Progenitor cell of endocrine pancreas (in vitro differentiated cells): Measurements from ENCODE around the gene PGM3. TPM values are rescaled to one million over a fixed set of nuclear protein-coding genes. Genes with fewer than 3 reads are reported as not detected.

Source experiments
- DNase-seq: peaks from one replicate; pipeline ENCODE4 v3.0.0; 2021; ENCODE audit warnings: low spot score; ENCODE audit not compliant: unreplicated experiment
- H3K27ac Mint-ChIP-seq: 2 replicates; pipeline ENCODE4 v1.8.0; 2021; ENCODE audit warnings: mild to moderate bottlenecking, moderate library complexity, mixed read lengths
- H3K27me3 Mint-ChIP-seq: 2 replicates; pipeline ENCODE4 v1.8.0; 2021; ENCODE audit warnings: mixed read lengths
- H3K36me3 Mint-ChIP-seq: 2 replicates; pipeline ENCODE4 v1.8.0; 2022; ENCODE audit warnings: mixed read lengths; ENCODE audit not compliant: insufficient read depth
- H3K4me1 Mint-ChIP-seq: 2 replicates; pipeline ENCODE4 v1.8.0; 2021; ENCODE audit warnings: low read depth, mixed read lengths
- H3K4me3 Mint-ChIP-seq: 2 replicates; pipeline ENCODE4 v1.8.0; 2021; ENCODE audit warnings: low read depth, mild to moderate bottlenecking, moderate library complexity, mixed read lengths
- H3K9me3 Mint-ChIP-seq: 2 replicates; pipeline ENCODE4 v1.8.0; 2021; ENCODE audit warnings: low read depth, mixed read lengths
- long read RNA-seq: library from polyadenylated mRNA; unstranded; transcript quantifications from one replicate; pipeline ENCODE4 v2.0.0, GENCODE V29; 2020
- total RNA-seq: library from RNA; stranded (reverse); gene quantifications from 2 replicates; pipeline ENCODE4 v1.2.1, GENCODE V29; 2021
- TF ChIP-seq, protein P1 (sequence below): fragments of 200-600 bp; sonication (generic); IDR thresholded peaks from one replicate; pipeline ENCODE4 v1.5.0; 2021; ENCODE audit warnings: antibody characterized with exemption, mild to moderate bottlenecking; ENCODE audit not compliant: unreplicated experiment

Gene PGM3, protein sequence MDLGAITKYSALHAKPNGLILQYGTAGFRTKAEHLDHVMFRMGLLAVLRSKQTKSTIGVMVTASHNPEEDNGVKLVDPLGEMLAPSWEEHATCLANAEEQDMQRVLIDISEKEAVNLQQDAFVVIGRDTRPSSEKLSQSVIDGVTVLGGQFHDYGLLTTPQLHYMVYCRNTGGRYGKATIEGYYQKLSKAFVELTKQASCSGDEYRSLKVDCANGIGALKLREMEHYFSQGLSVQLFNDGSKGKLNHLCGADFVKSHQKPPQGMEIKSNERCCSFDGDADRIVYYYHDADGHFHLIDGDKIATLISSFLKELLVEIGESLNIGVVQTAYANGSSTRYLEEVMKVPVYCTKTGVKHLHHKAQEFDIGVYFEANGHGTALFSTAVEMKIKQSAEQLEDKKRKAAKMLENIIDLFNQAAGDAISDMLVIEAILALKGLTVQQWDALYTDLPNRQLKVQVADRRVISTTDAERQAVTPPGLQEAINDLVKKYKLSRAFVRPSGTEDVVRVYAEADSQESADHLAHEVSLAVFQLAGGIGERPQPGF
- total RNA-seq = 62.3 and 64.4 TPM in 2 replicates
- long read RNA-seq, full-length matches to known transcripts = 290 of 364 reads
- long read RNA-seq, partial matches to known transcripts = 30 of 364 reads
- long read RNA-seq, other reads (novel, unspliced or antisense) = 44 of 364 reads

DNA sequence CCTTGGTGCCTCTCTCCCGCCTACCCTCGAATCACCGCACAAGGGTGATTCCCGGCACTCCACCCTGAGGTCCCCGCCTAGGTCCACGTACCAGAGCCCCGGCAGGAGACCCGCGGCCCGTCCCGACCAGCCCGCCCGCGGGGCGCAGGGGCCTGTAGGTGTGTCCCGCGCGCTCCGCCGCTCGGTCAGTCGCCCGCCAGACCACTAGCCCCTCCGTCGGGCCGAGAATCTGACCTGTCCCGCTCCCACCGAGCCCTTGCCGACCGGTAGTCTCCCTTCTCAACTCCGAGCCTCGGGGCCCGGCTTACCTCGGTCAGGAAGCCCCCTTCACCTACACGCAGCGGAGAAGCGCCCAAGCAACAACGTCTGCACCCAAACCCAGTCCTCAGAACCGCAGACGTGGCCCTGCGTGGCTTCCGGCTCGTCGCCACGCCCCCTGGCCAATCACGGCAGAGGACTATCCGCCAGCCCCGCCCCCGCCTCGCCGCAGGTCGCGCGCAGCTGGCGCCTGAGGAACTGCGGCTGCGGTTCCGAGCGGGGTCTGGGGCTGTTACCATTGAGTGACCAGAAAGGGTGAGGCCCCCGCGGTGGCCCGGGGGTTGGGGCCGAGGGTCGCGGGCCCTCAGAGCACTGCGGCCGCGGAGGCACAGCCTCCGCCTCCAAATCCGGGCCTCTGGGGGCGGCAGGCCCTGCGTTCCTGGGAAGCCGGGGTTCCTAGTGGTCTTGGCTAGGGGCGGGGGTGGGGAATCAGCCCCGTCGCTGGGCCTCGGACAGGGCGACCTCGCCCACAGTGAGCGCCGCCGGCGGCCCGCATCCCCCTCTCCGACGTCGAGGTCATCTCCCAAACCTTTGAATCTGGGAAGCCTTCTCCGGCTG lies at the start of gene PGM3, which contains the start of gene RWDD2A:
TSS of gene PGM3 (minus strand) at position 395 of the 876 bp plus-strand sequence. CDS start 2,253 bp downstream, outside the sequence.
TSS of gene RWDD2A (plus strand) at position 487 of the 876 bp plus-strand sequence. CDS start 1,095 bp downstream, outside the sequence.
- Mint-ChIP-seq H3K4me1 (peaks cover 23% of the 10 kb centered on the region), H3K9me3 (no peaks in the 10 kb centered on the region), H3K27ac (peak within 1 kb of the TSS; percentile 99), H3K4me3 (peak within 1 kb of the TSS; percentile 99), H3K36me3 (peaks cover 14% of the 10 kb centered on the region), H3K27me3 (no peaks in the 10 kb centered on the region)
- peak; percentile 83 for DNase-seq
- TF ChIP-seq, protein P1, sequence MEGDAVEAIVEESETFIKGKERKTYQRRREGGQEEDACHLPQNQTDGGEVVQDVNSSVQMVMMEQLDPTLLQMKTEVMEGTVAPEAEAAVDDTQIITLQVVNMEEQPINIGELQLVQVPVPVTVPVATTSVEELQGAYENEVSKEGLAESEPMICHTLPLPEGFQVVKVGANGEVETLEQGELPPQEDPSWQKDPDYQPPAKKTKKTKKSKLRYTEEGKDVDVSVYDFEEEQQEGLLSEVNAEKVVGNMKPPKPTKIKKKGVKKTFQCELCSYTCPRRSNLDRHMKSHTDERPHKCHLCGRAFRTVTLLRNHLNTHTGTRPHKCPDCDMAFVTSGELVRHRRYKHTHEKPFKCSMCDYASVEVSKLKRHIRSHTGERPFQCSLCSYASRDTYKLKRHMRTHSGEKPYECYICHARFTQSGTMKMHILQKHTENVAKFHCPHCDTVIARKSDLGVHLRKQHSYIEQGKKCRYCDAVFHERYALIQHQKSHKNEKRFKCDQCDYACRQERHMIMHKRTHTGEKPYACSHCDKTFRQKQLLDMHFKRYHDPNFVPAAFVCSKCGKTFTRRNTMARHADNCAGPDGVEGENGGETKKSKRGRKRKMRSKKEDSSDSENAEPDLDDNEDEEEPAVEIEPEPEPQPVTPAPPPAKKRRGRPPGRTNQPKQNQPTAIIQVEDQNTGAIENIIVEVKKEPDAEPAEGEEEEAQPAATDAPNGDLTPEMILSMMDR = no peak

DNA sequence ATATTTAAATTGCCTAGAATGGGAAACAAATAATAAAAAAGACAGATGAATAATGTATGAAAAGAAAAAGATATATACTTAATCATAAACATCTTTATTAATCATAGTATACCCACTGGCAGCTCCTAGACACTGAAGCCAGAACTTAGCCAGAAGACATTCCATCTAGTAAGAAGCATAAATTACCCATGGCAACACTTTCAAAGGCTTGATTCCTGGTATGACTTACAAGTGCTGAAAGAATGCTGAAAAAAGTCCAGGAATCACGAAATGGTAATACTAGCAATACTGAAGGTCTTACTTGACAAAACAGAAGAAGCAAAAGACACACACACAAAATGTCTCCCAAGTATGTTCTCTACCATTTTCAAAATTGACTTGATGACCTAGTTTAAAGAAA lies 38.1 kb upstream of the PGM3 start:
- Mint-ChIP-seq H3K27me3 (no peaks in the 10 kb centered on the region), H3K9me3 (no peaks in the 10 kb centered on the region), H3K27ac (no peak overlapping the region), H3K36me3 (no peaks in the 10 kb centered on the region), H3K4me1 (no peaks in the 10 kb centered on the region), H3K4me3 (no peak overlapping the region)
- DNase-seq = no peak
- TF ChIP-seq, protein P1 = no peak

DNA sequence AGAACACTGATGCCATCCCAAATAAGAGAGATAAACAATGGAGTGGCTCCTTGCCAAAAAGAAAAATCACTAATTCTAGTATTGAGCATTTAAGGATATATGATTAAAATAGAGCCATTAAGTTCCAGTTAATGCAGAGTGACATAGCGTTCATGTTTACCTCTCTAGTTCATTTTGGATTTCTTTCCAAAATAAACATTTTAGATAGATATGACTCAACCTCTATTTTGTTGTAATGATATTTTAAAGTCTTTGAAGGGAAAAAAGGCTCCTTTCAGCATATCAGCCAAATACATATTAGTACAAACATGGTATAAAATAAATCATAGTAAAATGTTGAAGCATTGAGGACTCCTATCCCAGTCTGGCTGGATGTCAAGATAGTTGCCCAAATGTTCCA lies 33.5 kb upstream of the PGM3 start:
- Mint-ChIP-seq H3K27ac (no peak overlapping the region), H3K27me3 (no peaks in the 10 kb centered on the region), H3K9me3 (no peaks in the 10 kb centered on the region), H3K36me3 (no peaks in the 10 kb centered on the region), H3K4me1 (no peaks in the 10 kb centered on the region), H3K4me3 (no peak overlapping the region)
- TF ChIP-seq, protein P1 = no peak
- DNase-seq = no peak

DNA sequence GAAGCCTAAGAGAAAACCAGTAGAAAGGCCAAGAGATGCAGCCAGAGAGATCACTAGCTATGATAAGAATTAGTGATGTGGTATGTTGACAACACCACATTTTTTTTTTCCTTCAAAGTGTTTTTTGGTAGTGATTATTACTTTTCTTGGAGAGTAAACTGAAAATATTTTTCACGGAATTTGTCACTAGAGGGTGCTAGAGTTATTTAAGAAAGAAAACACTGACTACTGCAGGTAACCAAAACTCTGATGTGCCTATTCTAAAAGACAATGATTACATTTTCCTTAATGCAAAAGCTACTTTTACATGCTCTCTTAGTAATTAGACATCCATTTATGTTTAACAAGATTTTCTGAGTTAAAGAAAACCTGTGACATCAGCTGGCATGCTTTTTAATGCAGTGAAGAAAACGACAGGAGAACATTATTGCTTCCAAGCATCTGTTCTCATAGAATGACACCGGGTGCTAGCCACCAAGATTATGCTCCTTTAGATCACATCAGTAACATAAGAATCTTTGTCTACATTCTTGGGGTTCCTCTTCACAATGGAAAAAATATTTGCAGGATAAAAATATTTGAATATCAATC lies 28.9 kb upstream of the PGM3 start:
- Mint-ChIP-seq H3K27ac (no peak overlapping the region), H3K4me3 (no peak overlapping the region), H3K36me3 (no peaks in the 10 kb centered on the region), H3K4me1 (no peaks in the 10 kb centered on the region), H3K9me3 (no peaks in the 10 kb centered on the region), H3K27me3 (no peaks in the 10 kb centered on the region)
- no peak for DNase-seq
- TF ChIP-seq, protein P1 = peak; percentile 71
